ENCODE results near the gene APOA5. TPM values are rescaled to one million over a fixed set of nuclear protein-coding genes. Genes with fewer than 3 reads are reported as not detected.

The APOA5 gene
- polyA plus RNA-seq, 1 of the 3 experiments (the other 2 are of a cell fraction), result not detected

- POLR2A ChIA-PET, result no interaction called here
Observed at GRCh38 chr11:116823031-116823843, 31.6 kb upstream of the APOA5 start, which contains the start of gene APOA4. Gene APOA4 (minus strand): TSS chr11:116823304. CDS start chr11:116823191, 113 bp downstream.

More at GRCh38 chr11:116823031-116823843, 31.6 kb upstream of the APOA5 start, which contains the start of gene APOA4:
- 80% methylated on average over 16 of the region's 16 CpGs for WGBS (ENCODE audit: low lambda C conversion rate)
- Histone ChIP-seq H3K4me1 (ENCODE audit: control insufficient read depth in 1 of 2, insufficient read depth in 2 of 2, low read depth in 1 of 2, low read length in 1 of 2) (peaks cover 0 to 11% of the 10 kb centered on the region in 2 experiments; a peak in 1 of 4 replicates), H3K36me3 (replicated peaks in 1 of 2; ENCODE audit: control insufficient read depth in 1 of 2, insufficient read depth in 2 of 2, low read length in 1 of 2) (no peaks in the 10 kb centered on the region), H3K79me2 (ENCODE audit: insufficient read depth) (no peaks in the 10 kb centered on the region), H3K27me3 (ENCODE audit: insufficient read depth) (no peaks in the 10 kb centered on the region), H3K9me3 (no peaks in the 10 kb centered on the region), H3K4me2 (no peak within 1 kb of the TSS), H3K27ac (ENCODE audit: low read depth in 2 of 2, low read length in 1 of 2) (no peak within 1 kb of the TSS), H4K20me1 (ENCODE audit: insufficient read depth) (no peaks in the 10 kb centered on the region), H2AFZ (ENCODE audit: low read depth) (no peak within 1 kb of the TSS), H3K9me2 (no peaks in the 10 kb centered on the region), H3K4me3 (ENCODE audit: low read depth in 2 of 2, low read length in 1 of 2) (no peak within 1 kb of the TSS), H3F3A (replicated peaks; ENCODE audit: insufficient read depth) (no peaks in the 10 kb centered on the region), H3K9ac (no peak within 1 kb of the TSS)
- CTCF ChIA-PET, result interaction anchor here (0.6 to 2.8 kb wide), 5 partner anchors 13 to 1492 kb away, joined by 3 to 13 read pairs (median 3); partner anchors contain the start of gene APOA5
- no peak for TF ChIP-seq GABPA (IDR thresholded peaks at IDR 0.05; ENCODE audit: low read depth)
- TF ChIP-seq GATA2 (CRISPR knock-in tag; IDR thresholded peaks at IDR 0.05), result no peak
- TF ChIP-seq YY1 (IDR thresholded peaks at IDR 0.05; ENCODE audit: low read depth), result no peak
- no peak for TF ChIP-seq RFX5 (IDR thresholded peaks at IDR 0.05; ENCODE audit: low read length)
- TF ChIP-seq FOXM1 (IDR thresholded peaks at IDR 0.05; ENCODE audit: low read depth), result no peak
- TF ChIP-seq POLR2AphosphoS5 (IDR thresholded peaks at IDR 0.05; ENCODE audit: low read depth, low read length), result no peak
- TF ChIP-seq JUND (IDR thresholded peaks at IDR 0.05), result no peak
- TF ChIP-seq, protein P1, sequence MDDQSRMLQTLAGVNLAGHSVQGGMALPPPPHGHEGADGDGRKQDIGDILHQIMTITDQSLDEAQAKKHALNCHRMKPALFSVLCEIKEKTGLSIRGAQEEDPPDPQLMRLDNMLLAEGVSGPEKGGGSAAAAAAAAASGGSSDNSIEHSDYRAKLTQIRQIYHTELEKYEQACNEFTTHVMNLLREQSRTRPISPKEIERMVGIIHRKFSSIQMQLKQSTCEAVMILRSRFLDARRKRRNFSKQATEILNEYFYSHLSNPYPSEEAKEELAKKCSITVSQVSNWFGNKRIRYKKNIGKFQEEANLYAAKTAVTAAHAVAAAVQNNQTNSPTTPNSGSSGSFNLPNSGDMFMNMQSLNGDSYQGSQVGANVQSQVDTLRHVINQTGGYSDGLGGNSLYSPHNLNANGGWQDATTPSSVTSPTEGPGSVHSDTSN (IDR thresholded peaks at IDR 0.05), result no peak
- TF ChIP-seq REST (IDR thresholded peaks at IDR 0.05; ENCODE audit: low read depth, low read length), result no peak
- no peak for TF ChIP-seq USF1 (IDR thresholded peaks at IDR 0.05; ENCODE audit: borderline replicate concordance, low read depth)
- no peak for DNase-seq
